Measurements from ENCODE around the gene BBS4.
A peak's percentile ranks its signal among the peaks of the same experiment; 100 is the strongest.

The BBS4 gene

GRCh38 chr15:72774696-72775383 lies 88.8 kb downstream of the BBS4 start:
- H3K4me3 ChIP-seq (ENCODE audit: low read length), result no peak overlapping the region
- no peak for TF ChIP-seq CTCF (conservative IDR thresholded peaks at IDR 0.05; ENCODE audit: low read length)
- DNase-seq (ENCODE audit: low read depth), result no peak

DNA sequence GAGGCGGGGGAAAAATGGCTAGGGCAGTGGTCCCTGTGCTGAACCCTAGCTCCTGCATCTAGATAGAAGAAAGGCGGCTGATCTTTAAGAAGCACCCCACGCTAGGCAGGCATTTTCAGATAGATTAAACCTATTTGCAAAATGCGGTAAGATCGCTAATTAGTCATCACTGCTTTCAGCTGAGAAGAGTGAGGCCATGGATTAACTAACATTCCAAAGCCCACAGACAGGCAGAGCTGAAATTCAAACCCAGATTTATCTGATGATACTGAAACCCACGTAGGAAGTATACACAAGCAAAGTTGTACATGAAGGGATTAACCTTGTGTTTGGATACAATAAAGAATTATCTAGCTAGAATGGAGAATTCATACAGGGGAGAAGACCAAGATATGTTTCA lies 92.8 kb downstream of the BBS4 start:
- no peak for TF ChIP-seq CTCF (conservative IDR thresholded peaks at IDR 0.05; ENCODE audit: low read length)
- DNase-seq (ENCODE audit: low read depth), result no peak
- H3K4me3 ChIP-seq (ENCODE audit: low read length), result no peak overlapping the region

- DNase-seq (ENCODE audit: low read depth), result no peak
- no peak for TF ChIP-seq CTCF (conservative IDR thresholded peaks at IDR 0.05; ENCODE audit: low read length)
- H3K4me3 ChIP-seq (ENCODE audit: low read length), result peak overlapping the region; percentile 94; the same call in 1 of the 2 replicates
Measured at GRCh38 chr15:72781631-72782030, 95.6 kb downstream of the BBS4 start.

DNA sequence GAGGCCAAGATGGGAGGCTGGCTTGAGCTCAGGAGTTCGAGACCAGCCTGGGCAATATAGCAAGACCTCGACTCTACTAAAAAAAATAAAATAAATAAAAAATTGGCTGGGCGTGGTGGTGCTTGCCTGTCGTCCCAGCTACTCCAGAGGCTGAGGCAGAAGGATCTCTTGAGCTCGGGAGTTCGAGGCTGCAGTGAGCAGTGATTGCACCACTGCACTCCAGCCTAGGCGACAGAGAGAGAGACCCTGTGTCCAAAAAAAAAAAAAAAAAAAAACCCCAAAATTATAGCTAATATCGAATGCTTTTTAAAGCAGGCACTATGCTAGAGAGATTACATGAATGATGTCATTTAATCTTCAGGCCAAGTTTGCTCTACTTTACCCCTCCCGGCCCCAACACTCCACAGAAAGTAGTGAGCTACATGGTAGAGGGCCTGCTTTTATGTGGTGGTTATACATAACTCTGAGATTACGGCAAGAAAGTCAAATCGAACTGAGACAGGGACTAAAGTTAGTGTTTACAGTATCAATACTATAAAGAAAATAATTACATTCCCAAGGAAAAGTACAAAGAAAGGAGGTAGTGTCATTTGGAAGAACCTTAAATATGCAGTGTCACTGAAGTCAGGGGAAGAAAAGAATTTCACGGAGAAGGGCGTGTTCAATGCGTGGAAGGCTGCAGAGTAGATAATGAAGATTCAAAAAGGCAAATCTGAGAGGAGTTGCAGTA lies 96.4 kb downstream of the BBS4 start:
- no peak for TF ChIP-seq CTCF (conservative IDR thresholded peaks at IDR 0.05; ENCODE audit: low read length)
- H3K4me3 ChIP-seq (ENCODE audit: low read length), result peak overlapping the region; percentile 94
- DNase-seq (ENCODE audit: low read depth), result no peak

- DNase-seq (ENCODE audit: low read depth), result peak; percentile 32
- TF ChIP-seq CTCF (conservative IDR thresholded peaks at IDR 0.05; ENCODE audit: low read length), result no peak
- H3K4me3 ChIP-seq (ENCODE audit: low read length), result peak overlapping the region; percentile 94
Measured at GRCh38 chr15:72783004-72783639, 97.1 kb downstream of the BBS4 start.

DNA sequence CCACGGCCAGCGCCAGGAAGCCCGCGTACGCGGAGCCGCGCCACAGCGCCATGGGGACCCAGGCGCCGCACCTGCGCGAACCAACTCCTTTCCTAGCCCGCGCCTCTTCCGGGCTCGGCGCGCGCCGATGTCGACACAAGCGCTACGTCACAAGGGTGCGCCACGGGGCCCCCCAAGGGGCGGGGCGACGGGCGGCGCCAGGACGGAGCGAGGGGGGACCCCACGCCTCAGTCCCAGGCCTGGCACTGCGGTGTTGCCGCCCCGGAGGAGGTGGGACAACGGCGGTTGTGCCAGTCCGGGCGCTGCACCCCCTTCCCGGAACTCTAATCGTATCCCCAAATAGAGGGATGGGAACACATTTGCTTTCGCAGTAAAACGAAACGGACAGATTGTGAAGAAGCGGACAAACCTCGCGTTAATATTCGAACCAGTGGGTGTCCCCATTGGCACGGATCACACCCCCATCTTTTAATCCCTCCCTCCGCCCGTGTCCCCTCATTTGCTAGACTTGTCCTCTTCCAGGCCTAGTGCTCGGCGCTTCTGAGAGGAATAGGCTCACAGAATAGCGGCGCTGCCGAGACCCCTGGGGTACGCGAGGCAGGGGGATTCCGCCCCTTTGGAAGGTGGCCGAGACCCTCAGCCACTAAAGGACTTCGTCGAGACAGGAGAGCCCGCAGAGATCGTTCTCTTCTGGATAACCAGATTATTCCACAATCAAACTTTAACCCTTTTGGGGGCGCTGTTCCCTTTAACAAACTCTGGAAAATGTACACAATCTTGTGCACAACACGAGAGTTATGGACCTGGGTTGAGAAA lies 97.8 kb downstream of the BBS4 start, which contains the start of gene ADPGK:
TSS of gene ADPGK (minus strand) at position 119 of the 816 bp plus-strand sequence. CDS start at position 52, 67 bp downstream.
- DNase-seq (ENCODE audit: low read depth), result peak; percentile 92
- TF ChIP-seq CTCF (conservative IDR thresholded peaks at IDR 0.05; ENCODE audit: low read length), result peak; percentile 64

More for the DNA sequence above, 97.8 kb downstream of the BBS4 start, which contains the start of gene ADPGK:
- H3K4me3 ChIP-seq (ENCODE audit: low read length), result peak within 1 kb of the TSS; percentile 94
